DOHH2 (cell line): ENCODE data around the gene VANGL2.

Experiments used
- CTCF ChIP-seq: fragments of 200-600 bp; sonication (generic); IDR thresholded peaks from one replicate; pipeline ENCODE4 v1.5.1; 2014; ENCODE audit warnings: antibody characterized with exemption, mild to moderate bottlenecking, low read depth, low read length; ENCODE audit not compliant: poor library complexity, severe bottlenecking
- EZH2phosphoT487 ChIP-seq: fragments of 200-600 bp; sonication (generic); IDR thresholded peaks from 2 replicates; pipeline ENCODE4 v1.6.1; 2017; ENCODE audit warnings: borderline replicate concordance, mild to moderate bottlenecking, antibody characterized with exemption, low read length, moderate library complexity, mixed read lengths

GRCh38 chr1:160446945-160447600, 46.7 kb downstream of the VANGL2 start:
- no peak for TF ChIP-seq EZH2phosphoT487
- TF ChIP-seq CTCF = no peak
